Putamen (tissue), 1 donor: ENCODE data around the gene UBQLN1.

ENCODE experiments used
- DNase-seq: peaks from one replicate; pipeline ENCODE4 v3.0.0-alpha.2; 2016; ENCODE audit warnings: low spot score

UBQLN1 gene

GRCh38 chr9:83688921-83689320 is 18.8 kb downstream of the UBQLN1 start:
- DNase-seq: no peak

- DNase-seq: no peak
Observed at GRCh38 chr9:83681490-83681889, 26.3 kb downstream of the UBQLN1 start.

GRCh38 chr9:83680233-83680632 is 27.5 kb downstream of the UBQLN1 start:
- no peak for DNase-seq

- DNase-seq: no peak
Observed at GRCh38 chr9:83677596-83677995, 30.2 kb downstream of the UBQLN1 start.

DNA sequence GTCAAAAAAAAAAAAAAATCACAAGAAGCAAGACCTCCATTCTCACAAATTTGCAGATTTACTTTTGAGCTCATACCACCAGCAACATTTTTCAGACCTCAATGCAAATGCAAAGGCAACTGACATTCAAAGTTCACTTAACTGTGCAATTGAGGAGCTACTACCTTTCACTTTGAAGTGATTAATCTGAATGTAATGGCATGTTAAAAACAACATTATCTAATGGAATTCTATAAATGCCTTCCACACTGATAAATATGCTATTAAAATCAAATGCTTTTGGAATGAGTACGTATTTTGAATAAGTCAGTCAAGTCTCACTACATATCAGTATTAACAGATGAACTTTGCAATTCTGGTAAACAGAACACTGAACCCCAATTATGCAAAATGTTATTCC is 32.3 kb downstream of the UBQLN1 start:
- no peak for DNase-seq

DNA sequence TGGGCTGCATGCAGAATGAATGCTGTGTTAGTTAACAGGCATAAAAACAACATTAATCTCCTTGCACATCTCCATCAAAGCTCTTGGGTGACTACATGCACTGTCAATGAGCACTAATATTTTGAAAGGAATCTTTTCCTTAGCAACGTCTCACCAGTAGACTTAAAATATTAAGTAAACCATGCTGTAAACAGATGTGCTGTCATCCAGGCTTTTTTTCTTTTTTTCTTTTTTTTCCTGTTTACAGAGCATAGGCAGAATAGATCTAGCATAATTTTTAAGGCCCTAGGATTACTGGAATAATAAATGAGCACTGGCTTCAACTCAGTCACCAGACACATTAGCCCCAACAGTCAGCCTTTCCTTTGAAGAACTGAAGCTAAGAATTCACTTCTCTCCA is 36.3 kb downstream of the UBQLN1 start:
- no peak for DNase-seq

DNA sequence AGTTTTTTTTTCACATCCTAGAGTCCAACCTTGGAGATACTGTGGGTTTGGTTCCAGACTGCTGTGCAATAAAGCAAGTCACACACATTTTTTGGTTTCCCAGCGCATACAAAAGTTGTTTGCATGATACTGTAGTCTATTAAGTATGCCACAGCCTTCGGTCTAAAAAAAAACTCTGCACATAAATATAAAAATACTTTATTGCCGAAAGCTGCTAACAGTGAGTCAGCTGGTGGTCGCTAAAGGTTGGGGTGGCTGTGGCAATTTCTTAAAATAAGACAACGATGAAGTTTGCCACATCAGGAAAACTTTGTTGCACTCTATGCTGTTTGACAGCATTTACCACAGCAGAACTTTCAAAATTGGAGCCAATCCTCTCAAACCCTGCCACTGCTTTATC is 37.4 kb downstream of the UBQLN1 start:
- DNase-seq: no peak

DNA sequence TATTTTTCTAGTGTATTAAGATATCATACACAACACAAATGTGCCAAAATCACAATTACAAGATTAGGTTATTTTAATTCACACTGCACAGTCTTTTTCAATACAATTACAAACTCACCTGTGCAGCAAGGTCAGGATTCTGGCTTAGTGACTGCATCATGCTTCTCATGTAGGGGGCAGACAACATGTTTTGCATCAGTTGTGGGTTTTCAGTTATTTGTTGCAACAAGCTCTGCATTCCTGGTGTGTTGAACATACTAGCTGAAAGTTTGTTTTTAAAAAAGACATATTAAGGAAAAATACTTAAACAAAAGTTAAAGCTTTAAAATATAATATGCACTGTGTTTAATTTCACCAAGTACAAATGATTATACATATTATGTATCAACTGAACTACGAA is 38.7 kb downstream of the UBQLN1 start:
- no peak for DNase-seq

DNA sequence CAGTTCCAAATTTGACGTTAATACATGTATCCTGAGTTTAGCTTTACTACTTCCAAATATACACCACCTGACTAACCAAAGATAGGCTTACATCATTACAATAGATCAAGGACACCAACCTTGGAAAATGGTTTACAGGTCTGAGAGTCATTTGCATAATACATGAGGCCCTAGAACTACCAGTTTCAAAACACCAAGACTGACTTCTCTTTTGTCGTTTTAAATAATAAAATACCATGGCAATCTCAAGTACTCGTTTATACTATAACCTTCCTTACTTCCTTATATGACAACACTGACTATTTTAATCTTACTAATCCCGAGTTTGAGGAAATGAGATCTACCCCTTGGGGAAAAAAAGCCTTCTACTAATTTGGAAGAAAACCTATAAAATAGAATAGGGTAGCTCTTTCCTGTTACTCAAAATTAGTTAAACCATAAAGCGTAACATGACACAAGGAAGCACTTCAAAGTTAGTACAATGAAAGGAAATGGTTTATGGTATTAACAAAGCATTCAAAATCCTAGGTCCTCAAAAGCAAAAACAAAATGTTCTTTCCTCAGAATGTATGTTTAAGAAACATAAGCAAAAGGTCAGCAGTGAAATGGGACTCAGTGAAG is 42.1 kb downstream of the UBQLN1 start:
- DNase-seq: no peak

GRCh38 chr9:83662933-83663332 is 44.8 kb downstream of the UBQLN1 start:
- DNase-seq: no peak

DNA sequence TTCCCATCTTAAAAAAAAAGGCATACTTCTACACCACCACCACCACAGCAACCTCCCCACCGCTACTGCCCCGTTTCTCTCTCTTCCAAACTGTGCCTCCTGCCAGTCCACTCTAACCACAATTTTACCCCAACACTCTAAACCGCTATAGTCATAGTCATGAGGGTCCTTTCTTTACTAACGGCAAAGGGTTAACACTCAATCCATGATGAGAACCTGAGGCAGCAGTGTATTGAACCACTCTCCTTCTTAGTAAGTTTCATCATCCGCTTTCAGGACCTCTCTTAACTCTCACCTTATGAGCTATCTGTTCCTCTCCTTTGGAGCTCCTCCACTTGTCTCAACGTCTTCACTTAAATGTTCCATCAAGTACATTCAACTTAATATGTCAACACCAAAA is 50.8 kb downstream of the UBQLN1 start:
- no peak for DNase-seq

GRCh38 chr9:83656032-83656680 is 51.6 kb downstream of the UBQLN1 start:
- DNase-seq: no peak

- DNase-seq: no peak
Observed at GRCh38 chr9:83655433-83655832, 52.3 kb downstream of the UBQLN1 start.

DNA sequence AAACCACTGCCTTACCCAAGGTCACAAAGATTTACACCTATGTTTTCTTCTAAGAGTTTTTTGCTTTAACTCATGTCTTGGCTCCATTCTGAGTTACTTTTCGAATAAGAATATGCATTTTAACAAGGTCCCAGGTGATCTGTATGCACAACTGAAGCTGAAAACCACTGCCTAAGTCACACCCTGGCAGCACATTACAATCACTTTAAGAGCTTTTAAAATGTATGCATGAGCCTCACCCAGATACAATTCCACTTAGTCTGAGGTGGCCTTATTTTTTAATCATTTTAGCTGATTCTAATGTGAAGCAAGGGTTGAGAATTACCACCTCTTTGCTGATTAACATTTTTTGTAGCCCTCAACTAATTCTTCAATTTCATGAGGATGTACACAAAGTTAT is 55.3 kb downstream of the UBQLN1 start:
- no peak for DNase-seq

GRCh38 chr9:83651558-83651957 is 56.2 kb downstream of the UBQLN1 start:
- DNase-seq: no peak

- no peak for DNase-seq
Observed at GRCh38 chr9:83649515-83649914, 58.2 kb downstream of the UBQLN1 start.

- DNase-seq: no peak
Observed at GRCh38 chr9:83649080-83649479, 58.7 kb downstream of the UBQLN1 start.

DNA sequence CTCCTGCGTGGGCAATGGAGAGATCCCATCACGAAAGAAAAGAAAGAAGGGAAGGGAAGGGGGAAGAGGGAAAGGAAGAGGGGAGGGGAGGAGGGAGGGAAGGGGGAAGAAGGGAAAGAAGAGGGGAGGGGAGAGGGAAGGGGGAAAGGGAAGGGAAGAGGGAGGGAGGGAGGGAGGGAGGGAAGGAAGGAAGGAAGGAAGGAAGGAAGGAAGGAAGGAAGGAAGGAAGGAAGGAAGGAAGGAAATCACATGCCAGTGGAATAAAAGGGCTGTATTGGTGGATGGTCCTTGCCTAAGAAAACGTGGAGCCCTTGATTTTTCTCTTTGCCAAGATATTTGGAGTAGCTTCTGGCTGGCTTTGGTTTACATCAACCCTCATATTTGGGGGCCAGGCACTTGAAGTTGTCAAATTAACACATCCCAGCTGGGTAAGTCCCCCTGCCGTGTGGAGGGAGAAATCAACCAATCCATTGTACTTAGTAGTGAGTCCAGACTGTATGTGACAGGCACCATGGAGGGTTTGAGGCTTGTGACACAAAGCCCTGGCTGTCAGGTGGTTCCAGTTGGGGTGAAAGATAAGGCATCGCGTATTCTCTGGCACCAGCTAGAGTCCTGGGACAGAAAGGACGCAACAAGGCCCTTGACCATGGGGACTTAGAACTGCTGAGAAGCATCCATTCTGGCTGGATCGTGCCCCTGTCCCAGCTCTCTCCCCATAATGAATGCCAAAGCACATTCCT is 61.1 kb downstream of the UBQLN1 start:
- no peak for DNase-seq

DNA sequence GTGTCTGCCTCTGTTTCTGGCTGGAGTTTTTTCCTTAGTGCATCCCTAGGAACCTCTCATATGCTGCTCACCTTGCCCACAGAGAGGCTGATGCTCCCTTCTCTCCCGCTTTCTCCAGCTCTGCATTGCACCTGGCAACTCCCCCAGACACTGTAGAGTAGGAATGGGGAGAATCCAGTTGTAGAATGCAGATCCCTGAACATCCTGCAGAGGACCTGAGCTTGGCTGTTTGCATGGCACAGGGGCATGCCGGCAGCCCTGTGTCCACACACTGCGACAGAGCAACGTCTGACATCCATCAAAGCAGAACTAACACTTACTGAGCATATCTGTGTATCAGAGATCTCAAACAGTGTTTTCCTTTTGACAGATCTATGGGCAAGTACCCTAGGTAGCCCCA is 65.0 kb downstream of the UBQLN1 start:
- no peak for DNase-seq

DNA sequence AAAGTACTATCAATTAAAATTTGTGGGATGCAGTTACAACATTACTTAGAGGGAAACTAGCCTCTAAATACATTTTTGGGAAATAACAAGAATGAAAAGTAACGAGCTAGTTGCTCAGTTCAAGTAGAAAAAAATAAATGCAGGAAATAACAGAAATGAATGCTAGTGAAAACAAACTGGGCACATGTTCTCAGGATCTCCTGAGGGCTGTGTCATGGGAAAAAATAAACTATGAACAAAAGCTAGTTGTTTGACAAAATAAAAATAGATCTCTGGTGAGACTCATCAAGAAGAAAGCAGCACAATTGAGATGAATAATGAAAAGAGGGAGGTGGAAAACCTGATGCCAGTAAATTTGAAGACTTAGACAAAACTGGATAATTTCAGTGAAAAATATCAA is 68.5 kb downstream of the UBQLN1 start:
- DNase-seq: no peak

GRCh38 chr9:83637389-83637788 is 70.4 kb downstream of the UBQLN1 start:
- no peak for DNase-seq

DNA sequence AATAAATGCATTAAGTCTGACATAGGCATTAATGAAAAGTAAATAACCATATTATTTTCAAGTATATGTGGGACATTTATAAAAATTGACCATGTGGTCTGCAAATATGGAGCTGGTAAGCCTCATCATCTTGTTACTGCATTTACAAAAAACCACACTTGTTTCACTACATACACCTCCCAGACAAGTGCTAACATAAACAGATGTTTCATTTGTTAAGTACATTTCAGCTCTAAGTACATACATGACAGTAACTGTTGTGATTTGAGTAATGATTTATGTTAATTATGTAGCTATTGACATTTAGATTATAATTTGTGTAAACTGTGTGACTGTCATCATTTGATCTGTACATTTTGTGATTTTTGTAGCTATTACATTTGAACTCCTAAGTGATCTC is 70.9 kb downstream of the UBQLN1 start:
- no peak for DNase-seq

DNA sequence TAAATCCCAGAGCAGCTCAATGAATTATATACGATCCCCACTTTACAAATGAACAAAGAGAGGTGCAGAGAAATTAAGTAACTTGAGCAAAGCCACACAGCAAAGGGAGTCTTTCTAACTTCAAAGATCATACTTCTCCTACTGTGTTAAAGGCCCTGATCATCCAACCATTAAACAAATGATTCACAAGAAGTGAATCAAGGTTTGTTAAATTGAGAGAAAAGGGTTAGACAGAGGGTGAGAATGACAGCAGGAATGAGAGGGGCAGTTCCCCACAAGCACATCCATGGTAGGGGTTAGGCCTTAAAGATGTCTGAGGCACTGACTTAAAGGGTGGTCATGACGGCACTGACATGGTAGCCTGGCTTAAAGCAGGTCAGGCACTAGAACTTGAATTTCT is 74.1 kb downstream of the UBQLN1 start:
- no peak for DNase-seq

DNA sequence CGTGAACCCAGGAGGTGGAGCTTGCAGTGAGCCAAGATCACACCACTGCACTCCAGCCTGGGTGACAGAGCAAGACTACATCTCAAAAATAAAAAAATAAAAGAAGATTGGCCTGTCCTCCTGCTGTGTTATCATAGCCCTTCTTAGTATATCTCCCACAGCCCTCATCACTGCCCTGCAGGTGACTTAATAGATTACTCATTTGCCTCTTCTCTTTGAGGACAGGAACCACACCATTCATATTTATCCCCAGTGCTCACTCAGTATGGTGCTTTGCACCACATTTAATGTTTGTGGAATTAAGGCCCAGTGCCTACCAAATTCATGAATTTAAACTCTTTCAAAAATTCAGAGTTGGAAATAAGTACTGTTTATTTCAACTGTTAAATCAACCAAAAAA is 74.5 kb downstream of the UBQLN1 start:
- no peak for DNase-seq
